GM12878 (cell line): ENCODE measurements around the gene PLXND1. TPM values are rescaled to one million over a fixed set of nuclear protein-coding genes. Genes with fewer than 3 reads are reported as not detected.

Source experiments
- ATAC-seq: fragments of 200-7000 bp; cut with Tn5 transposase; 3 replicates; pipeline ENCODE4 v1.9.1; 2020; ENCODE audit warnings: mild to moderate bottlenecking, moderate library complexity
- BruUV-seq: library from RNA; stranded (reverse); fragments of 400-500 nt; replicated peaks from 2 replicates; lab custom pipeline; 2021; lab: Mats Ljungman, UMichigan
- CTCF ChIA-PET: fragments of 300-600 bp; sonication (Branson Sonifier 250); formaldehyde crosslinking; extraction: SDS; loops from one replicate; lab custom pipeline; 2021; ENCODE audit warnings: inconsistent platforms; lab: Yijun Ruan, JAX
- POLR2A ChIA-PET: fragments of 350-600 bp; formaldehyde crosslinking; extraction: SDS; loops from one replicate; lab custom pipeline; 2021; ENCODE audit warnings: inconsistent platforms; lab: Charles Lee
- RAD21 ChIA-PET: fragments of 300-600 bp; sonication (Branson Sonifier 250); formaldehyde crosslinking; loops from one replicate; lab custom pipeline; 2023; ENCODE audit warnings: antibody characterized with exemption; ENCODE audit not compliant: unreplicated experiment; lab: Charles Lee
- SMC1A ChIA-PET: fragments of 300-600 bp; sonication (Branson Sonifier 250); formaldehyde crosslinking; loops from one replicate; lab custom pipeline; 2023; ENCODE audit not compliant: unreplicated experiment, uncharacterized antibody; lab: Charles Lee
- DNase-seq: peaks from one replicate; pipeline ENCODE4 v3.0.0-alpha.2; 2011; ENCODE audit warnings: low read depth, low spot score
- FAIRE-seq: peaks from 3 replicates; lab custom pipeline; 2011; peaks lifted over from hg19 to GRCh38; lab: Jason Lieb, UNC
- H2AFZ ChIP-seq: 2 replicates; pipeline ENCODE4 v1.6.0; 2011; ENCODE audit warnings: low read depth, low read length, control low read depth; ENCODE audit not compliant: control insufficient read depth
- H3K27ac ChIP-seq: 2 replicates; pipeline ENCODE4 v1.5.1; 2011; ENCODE audit warnings: control low read depth; ENCODE audit not compliant: control insufficient read depth, insufficient read depth
- H3K27me3 ChIP-seq, 2 experiments: replicated peaks in 1 of 2; 2 replicates each; pipeline versions ENCODE4 v1.6.0 to v1.6.1; 2011; ENCODE audit warnings: low read length in 1 of 2; ENCODE audit not compliant: control insufficient read depth in 2 of 2, insufficient read depth in 2 of 2
- H3K36me3 ChIP-seq, 2 experiments: 2 replicates each; pipeline ENCODE4 v1.5.1; 2011; ENCODE audit warnings: low read length in 1 of 2; ENCODE audit not compliant: control insufficient read depth in 2 of 2, insufficient read depth in 2 of 2
- H3K4me1 ChIP-seq: 2 replicates; pipeline ENCODE4 v1.6.1; 2011; ENCODE audit warnings: mild to moderate bottlenecking, low read length, moderate library complexity, mixed read lengths; ENCODE audit not compliant: control insufficient read depth, insufficient read depth
- H3K4me2 ChIP-seq: 2 replicates; pipeline ENCODE4 v1.6.0; 2011; ENCODE audit warnings: control low read depth; ENCODE audit not compliant: control insufficient read depth, insufficient read depth
- H3K4me3 ChIP-seq: fragments of 200-600 bp; sonication (generic); 2 replicates; pipeline ENCODE4 v1.5.1; 2016
- H3K79me2 ChIP-seq: 2 replicates; pipeline ENCODE4 v1.6.0; 2011; ENCODE audit warnings: low read length; ENCODE audit not compliant: control insufficient read depth, insufficient read depth
- H3K9ac ChIP-seq: 2 replicates; pipeline ENCODE4 v1.8.0; 2011; ENCODE audit warnings: low read length, control low read depth, mixed read lengths; ENCODE audit not compliant: control insufficient read depth, insufficient read depth
- H3K9me3 ChIP-seq: replicated peaks from 3 replicates; pipeline ENCODE4 v1.5.1; 2011; ENCODE audit warnings: mild to moderate bottlenecking, low read length; ENCODE audit not compliant: control insufficient read depth, insufficient read depth
- H4K20me1 ChIP-seq: 2 replicates; pipeline ENCODE4 v1.6.0; 2011; ENCODE audit not compliant: control insufficient read depth, insufficient read depth
- ATF3 ChIP-seq: IDR thresholded peaks from 2 replicates; pipeline ENCODE4 v1.6.1; 2011; ENCODE audit warnings: low read depth, mild to moderate bottlenecking, low read length, moderate library complexity, borderline replicate concordance; ENCODE audit errors: extremely low read depth
- BCLAF1 ChIP-seq: fragments of 450-650 bp; IDR thresholded peaks from 2 replicates; pipeline ENCODE4 v1.6.1; 2017; ENCODE audit warnings: antibody characterized with exemption, mild to moderate bottlenecking, moderate library complexity
- CBFB ChIP-seq: IDR thresholded peaks from 2 replicates; pipeline ENCODE4 v1.6.1; 2016; ENCODE audit warnings: antibody characterized with exemption, low read depth
- CEBPZ ChIP-seq: fragments of 150-350 bp; IDR thresholded peaks from 2 replicates; pipeline ENCODE4 v1.6.1; 2016; ENCODE audit warnings: low read depth, low read length
- CREM ChIP-seq: IDR thresholded peaks from 2 replicates; pipeline ENCODE4 v1.6.1; 2014; ENCODE audit warnings: antibody characterized with exemption, low read depth
- E4F1 ChIP-seq: fragments of 450-650 bp; IDR thresholded peaks from 2 replicates; pipeline ENCODE4 v1.6.1; 2018; ENCODE audit warnings: borderline replicate concordance, mild to moderate bottlenecking; ENCODE audit not compliant: partially characterized antibody
- FOXK2 ChIP-seq: fragments of 450-650 bp; IDR thresholded peaks from 2 replicates; pipeline ENCODE4 v1.6.1; 2017; ENCODE audit warnings: mild to moderate bottlenecking, moderate library complexity
- HCFC1 ChIP-seq: fragments of 150-350 bp; IDR thresholded peaks from 2 replicates; pipeline ENCODE4 v1.6.1; 2014; ENCODE audit warnings: low read length
- MAX ChIP-seq: IDR thresholded peaks from 2 replicates; pipeline ENCODE4 v1.6.1; 2012; ENCODE audit warnings: low read depth, low read length, improper control_type of control experiment
- MTA2 ChIP-seq: fragments of 450-650 bp; IDR thresholded peaks from 2 replicates; pipeline ENCODE4 v1.6.1; 2016; ENCODE audit warnings: low read depth, mild to moderate bottlenecking, moderate library complexity
- NR2C1 ChIP-seq: fragments of 450-650 bp; IDR thresholded peaks from 2 replicates; pipeline ENCODE4 v1.6.1; 2017; ENCODE audit warnings: antibody characterized with exemption, mild to moderate bottlenecking, moderate library complexity
- RBBP5 ChIP-seq: fragments of 200-600 bp; sonication (generic); conservative IDR thresholded peaks from 2 replicates; pipeline ENCODE4 v1.6.1; 2016
- USF1 ChIP-seq: IDR thresholded peaks from 2 replicates; pipeline ENCODE4 v1.6.1; 2011; ENCODE audit warnings: borderline replicate concordance, low read depth, mild to moderate bottlenecking, moderate library complexity, mixed read lengths, low read length; ENCODE audit not compliant: insufficient read depth; ENCODE audit errors: extremely low read length
- ZNF207 ChIP-seq: fragments of 450-650 bp; IDR thresholded peaks from 2 replicates; pipeline ENCODE4 v1.6.1; 2014; ENCODE audit warnings: antibody characterized with exemption, mild to moderate bottlenecking, borderline replicate concordance
- ZNF217 ChIP-seq: fragments of 450-650 bp; IDR thresholded peaks from 2 replicates; pipeline ENCODE4 v1.6.1; 2017; ENCODE audit warnings: antibody characterized with exemption, mild to moderate bottlenecking
- WGBS: methylation state at CpG from one replicate; pipeline ENCODE4 v1.1.6; 2016; ENCODE audit warnings: low lambda C conversion rate; ENCODE audit not compliant: insufficient replicate concordance, insufficient coverage; ENCODE audit errors: missing lambda C conversion rate; 5-methylcytosine and 5-hydroxymethylcytosine counted together
- in situ Hi-C: fragments of 300-500 bp; cut with MboI; formaldehyde crosslinking; loops from 9 replicates; pipeline ENCODE4 v1.14.3; 2018; ENCODE audit warnings: mixed read lengths
- intact Hi-C: fragments of 100-400 bp; cut with micrococcal nuclease; formaldehyde crosslinking; loops from one replicate; pipeline ENCODE4 v1.14.2; 2022; ENCODE audit not compliant: unreplicated experiment
- polyA plus RNA-seq, 11 experiments: library from polyadenylated mRNA; depleted of rRNA in 4 of 11; unstranded in 6 of 11; stranded (reverse) in 5 of 11; fragments of >200 nt; fragmentation: Nextera tagmentation in 4 of 11; fragmentation: Illumina TruSeq in 1 of 11; extraction: Ambion mirVana in 4 of 11; extraction: Trizol in 1 of 11; gene quantifications; 1 replicate in 1 of 11; 2 replicates in 10 of 11; pipeline versions ENCODE4 v1.2.1 to v1.2.3, GENCODE V29; 2011 to 2016; ENCODE audit warnings: inconsistent platforms in 2 of 11, missing spikeins in 2 of 11, low read depth in 1 of 11
- total RNA-seq, 4 experiments: library from RNA; depleted of rRNA in 3 of 4; stranded (reverse); fragments of >200 nt in 3 of 4; fragmentation: Illumina TruSeq in 1 of 4; extraction: Trizol in 1 of 4; gene quantifications; 2 replicates each; pipeline versions ENCODE4 v1.2.1 to v1.2.3, GENCODE V29; 2013 to 2021

The PLXND1 gene
- total and polyA plus RNA-seq, 10 of the 15 experiments (the other 5 are each of a cell fraction or from before 2014, with no cell fraction given), result 0.01 to 2.3 (median 0.72) TPM; not detected in 7

GRCh38 chr3:129513705-129514104 lies 92.8 kb downstream of the PLXND1 start:
- no peak overlapping the region for H3K4me2 ChIP-seq
- BruUV-seq, result no TSS peak
- H3K4me3 ChIP-seq, result no peak overlapping the region
- H3K9ac ChIP-seq, result no peak overlapping the region
- no peaks in the 10 kb centered on the region for H3K9me3 ChIP-seq
- ChIA-PET RAD21 (no interaction called here), POLR2A (no interaction called here), CTCF (no interaction called here), SMC1A (no interaction called here)
- FAIRE-seq (no peak), ATAC-seq (no peak), DNase-seq (no peak)
- no peaks in the 10 kb centered on the region for H3K4me1 ChIP-seq
- no peak overlapping the region for H2AFZ ChIP-seq
- H3K79me2 ChIP-seq, result no peaks in the 10 kb centered on the region
- no peaks in the 10 kb centered on the region for H3K27me3 ChIP-seq
- intact Hi-C loops (no loop called here), in situ Hi-C loops (no loop called here)
- H3K27ac ChIP-seq, result no peak overlapping the region
- H3K36me3 ChIP-seq, result no peaks in the 10 kb centered on the region; a peak in 1 of 4 replicates
- 67% methylated on average over 8 of the region's 8 CpGs for WGBS
- H4K20me1 ChIP-seq, result no peaks in the 10 kb centered on the region
- TF ChIP-seq CBFB (no peak), FOXK2 (no peak), HCFC1 (no peak), MAX (no peak), ZNF207 (no peak), BCLAF1 (no peak), CREM (no peak), RBBP5 (no peak), ATF3 (no peak), CEBPZ (no peak), ZNF217 (no peak), USF1 (no peak), NR2C1 (no peak), MTA2 (no peak), E4F1 (no peak)
